ENCODE data around the gene DIPK1B. TPM values are rescaled to one million over a fixed set of nuclear protein-coding genes. Genes with fewer than 3 reads are reported as not detected.

DIPK1B gene
- total RNA-seq, 4 donors from 2014 or later = 7.8 to 24.4 (median 11.2) TPM

DNA sequence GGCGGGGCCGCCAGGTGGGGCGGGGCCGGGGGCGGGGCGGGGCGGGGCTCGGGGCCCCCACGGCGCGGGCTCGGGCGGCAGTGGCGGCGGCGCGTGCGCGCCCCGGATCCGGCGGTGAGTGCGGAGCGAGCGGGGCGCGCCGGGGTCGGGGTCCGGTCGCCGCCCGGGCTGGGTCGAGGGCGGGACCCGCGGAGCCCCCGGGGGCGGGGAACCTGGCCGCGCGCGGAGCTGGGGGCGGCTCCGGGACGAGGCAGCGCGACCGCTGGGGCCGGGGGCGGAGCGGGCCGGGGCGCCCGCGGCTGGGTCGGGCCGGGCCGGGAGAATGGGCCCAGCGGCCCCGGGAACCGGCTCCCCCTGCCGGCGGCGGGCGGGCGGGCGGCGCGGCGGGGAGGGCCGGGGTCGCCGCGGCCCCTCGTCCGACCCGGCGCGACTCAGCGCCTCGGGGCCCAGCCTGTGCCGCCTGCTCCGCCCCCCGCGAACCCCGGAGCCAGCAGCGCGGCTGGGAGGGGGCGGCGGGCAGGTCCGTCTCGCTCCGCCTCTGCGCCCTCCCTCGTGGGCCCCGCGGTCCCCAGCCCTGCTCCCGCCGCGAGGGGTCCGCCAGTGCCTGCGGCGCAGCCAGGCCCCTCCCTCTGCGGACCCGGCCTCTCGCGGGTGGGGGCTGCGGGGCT is 46.5 kb upstream of the DIPK1B start:
- ATAC-seq = peak; percentile 13
- peaks cover 90% of the 10 kb centered on the region for H3K27me3 ChIP-seq
- H3K27ac ChIP-seq = peak overlapping the region in 3 of 4 donors; percentile 54 to 68 (median 54)
- H3K4me1 ChIP-seq = peaks cover 0 to 18% (median 5%) of the 10 kb centered on the region in 3 donors
- H3K9me3 ChIP-seq = no peaks in the 10 kb centered on the region
- no peaks in the 10 kb centered on the region for H3K36me3 ChIP-seq
- peak overlapping the region; percentile 7 to 57 for H3K4me3 ChIP-seq
- WGBS, 2 donors (ENCODE audit: low coverage in 1 of 2) = no CpG with 5 or more reads among the region's 109 CpGs
- TF ChIP-seq, protein P1, sequence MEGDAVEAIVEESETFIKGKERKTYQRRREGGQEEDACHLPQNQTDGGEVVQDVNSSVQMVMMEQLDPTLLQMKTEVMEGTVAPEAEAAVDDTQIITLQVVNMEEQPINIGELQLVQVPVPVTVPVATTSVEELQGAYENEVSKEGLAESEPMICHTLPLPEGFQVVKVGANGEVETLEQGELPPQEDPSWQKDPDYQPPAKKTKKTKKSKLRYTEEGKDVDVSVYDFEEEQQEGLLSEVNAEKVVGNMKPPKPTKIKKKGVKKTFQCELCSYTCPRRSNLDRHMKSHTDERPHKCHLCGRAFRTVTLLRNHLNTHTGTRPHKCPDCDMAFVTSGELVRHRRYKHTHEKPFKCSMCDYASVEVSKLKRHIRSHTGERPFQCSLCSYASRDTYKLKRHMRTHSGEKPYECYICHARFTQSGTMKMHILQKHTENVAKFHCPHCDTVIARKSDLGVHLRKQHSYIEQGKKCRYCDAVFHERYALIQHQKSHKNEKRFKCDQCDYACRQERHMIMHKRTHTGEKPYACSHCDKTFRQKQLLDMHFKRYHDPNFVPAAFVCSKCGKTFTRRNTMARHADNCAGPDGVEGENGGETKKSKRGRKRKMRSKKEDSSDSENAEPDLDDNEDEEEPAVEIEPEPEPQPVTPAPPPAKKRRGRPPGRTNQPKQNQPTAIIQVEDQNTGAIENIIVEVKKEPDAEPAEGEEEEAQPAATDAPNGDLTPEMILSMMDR (IDR thresholded peaks at IDR 0.05) = peak in 1 of 4 experiments; percentile 22
- TF ChIP-seq EP300 (IDR thresholded peaks at IDR 0.05) = no peak

GRCh38 chr9:136666372-136667213 is 45.8 kb upstream of the DIPK1B start:
- no peak for ATAC-seq
- H3K36me3 ChIP-seq = no peaks in the 10 kb centered on the region
- H3K4me3 ChIP-seq = peak overlapping the region; percentile 7 to 57
- peaks cover 0 to 23% (median 8%) of the 10 kb centered on the region in 3 donors for H3K4me1 ChIP-seq
- TF ChIP-seq POLR2A (IDR thresholded peaks at IDR 0.05) (no peak), POLR2AphosphoS5 (IDR thresholded peaks at IDR 0.05) (no peak), EP300 (IDR thresholded peaks at IDR 0.05) (no peak)
- TF ChIP-seq, protein P1 (IDR thresholded peaks at IDR 0.05) = no peak
- H3K27ac ChIP-seq = peak overlapping the region in 3 of 4 donors; percentile 51 to 54 (median 54)
- H3K27me3 ChIP-seq = peaks cover 89% of the 10 kb centered on the region
- H3K9me3 ChIP-seq = no peaks in the 10 kb centered on the region
- WGBS, 2 donors (ENCODE audit: low coverage in 1 of 2) = 80% methylated on average over 1 of the region's 35 CpGs; no CpG with 5 or more reads in 1 of the 2 donors

DNA sequence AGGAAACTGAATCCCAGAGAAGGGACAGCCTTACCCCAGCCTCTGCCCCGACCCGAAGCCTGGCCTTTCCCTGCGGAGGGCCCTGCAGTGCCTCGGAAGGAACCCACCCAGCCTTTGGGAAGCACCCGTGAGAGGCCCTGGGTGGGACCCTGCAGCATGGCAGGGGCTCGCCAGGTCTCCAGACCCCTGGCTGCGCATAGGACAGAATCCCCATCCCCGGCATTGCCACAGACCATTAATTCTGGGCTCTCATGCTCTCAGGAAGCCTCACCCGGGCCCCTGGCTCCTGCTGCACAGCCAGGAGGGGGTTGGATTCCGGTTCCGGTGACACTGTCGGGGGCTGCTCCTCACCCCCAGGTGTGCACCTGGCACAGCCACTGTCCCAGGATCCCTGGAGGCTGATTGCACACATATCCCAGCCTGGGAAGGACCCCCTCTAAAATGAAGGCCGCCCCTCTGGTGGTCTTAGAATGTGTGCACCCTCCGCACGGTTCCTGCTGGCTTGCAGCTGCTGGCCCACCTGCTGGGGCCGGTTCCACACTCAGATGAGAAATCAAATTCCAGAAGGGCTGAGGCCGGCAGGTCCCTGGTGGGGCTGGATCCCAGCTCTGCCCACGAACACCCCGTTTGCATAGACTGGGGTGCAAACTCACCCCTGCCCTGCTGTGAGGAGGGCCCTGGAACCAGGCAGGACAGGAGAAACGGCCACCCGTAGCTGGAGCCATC is 45.0 kb upstream of the DIPK1B start:
- peaks cover 81% of the 10 kb centered on the region for H3K27me3 ChIP-seq
- H3K9me3 ChIP-seq = no peaks in the 10 kb centered on the region
- H3K4me3 ChIP-seq = peak overlapping the region in 1 of 2 donors; percentile 57
- TF ChIP-seq POLR2A (IDR thresholded peaks at IDR 0.05) = no peak
- TF ChIP-seq POLR2AphosphoS5 (IDR thresholded peaks at IDR 0.05) = no peak
- TF ChIP-seq EP300 (IDR thresholded peaks at IDR 0.05) = no peak
- TF ChIP-seq, protein P1 (IDR thresholded peaks at IDR 0.05) = no peak
- peaks cover 0 to 25% (median 10%) of the 10 kb centered on the region in 3 donors for H3K4me1 ChIP-seq
- WGBS, 2 donors (ENCODE audit: low coverage in 1 of 2) = no CpG with 5 or more reads among the region's 21 CpGs
- peak overlapping the region in 3 of 4 donors; percentile 51 to 54 (median 54) for H3K27ac ChIP-seq
- ATAC-seq = no peak
- H3K36me3 ChIP-seq = no peaks in the 10 kb centered on the region

- H3K9me3 ChIP-seq = no peaks in the 10 kb centered on the region
- ATAC-seq = no peak
- H3K4me1 ChIP-seq = peaks cover 0 to 25% (median 10%) of the 10 kb centered on the region in 3 donors
- 42 to 80% methylated on average over 1 to 4 of the region's 40 CpGs for WGBS, 2 donors (ENCODE audit: low coverage in 1 of 2)
- H3K4me3 ChIP-seq = peak overlapping the region in 1 of 2 donors; percentile 57
- peaks cover 0 to 8% of the 10 kb centered on the region in 2 donors for H3K36me3 ChIP-seq
- H3K27ac ChIP-seq = peak overlapping the region in 2 of 4 donors; percentile 54
- H3K27me3 ChIP-seq = peaks cover 74% of the 10 kb centered on the region
- no peak for TF ChIP-seq POLR2AphosphoS5 (IDR thresholded peaks at IDR 0.05)
- TF ChIP-seq, protein P1 (IDR thresholded peaks at IDR 0.05) = no peak
- no peak for TF ChIP-seq POLR2A (IDR thresholded peaks at IDR 0.05)
- TF ChIP-seq EP300 (IDR thresholded peaks at IDR 0.05) = no peak
Observed at GRCh38 chr9:136667940-136668760, 44.2 kb upstream of the DIPK1B start.
